OCI-LY3 (cell line): ENCODE results near the gene TNS3.

Experiments used
- H2AFZ ChIP-seq: fragments of 200-600, 300-600 bp; shearing (Covaris generic); 2 replicates; pipeline ENCODE4 v1.6.0; 2014; ENCODE audit warnings: antibody characterized with exemption, low read depth, low read length
- H3K27ac ChIP-seq: fragments of 200-600, 300-600 bp; sonication (generic); 2 replicates; pipeline ENCODE4 v1.5.1; 2014; ENCODE audit warnings: mild to moderate bottlenecking, low read length, moderate library complexity, mixed read lengths
- H3K27me3 ChIP-seq: fragments of 200-600, 300-600 bp; sonication (generic); 2 replicates; pipeline ENCODE4 v1.6.1; 2014; ENCODE audit warnings: low read depth, low read length, mixed read lengths
- H3K36me3 ChIP-seq: fragments of 200-600, 300-600 bp; sonication (generic); replicated peaks from 2 replicates; pipeline ENCODE3; 2014; ENCODE audit warnings: low read depth, low read length, mixed read lengths
- H3K4me1 ChIP-seq: fragments of 300-600, 200-600 bp; sonication (generic); 2 replicates; pipeline ENCODE4 v1.6.1; 2014; ENCODE audit warnings: low read length, mixed read lengths
- H3K4me2 ChIP-seq: fragments of 200-600, 300-600 bp; sonication (generic); 2 replicates; pipeline ENCODE4 v1.6.1; 2014; ENCODE audit warnings: low read length, mixed read lengths
- H3K4me3 ChIP-seq: fragments of 300-600, 200-600 bp; sonication (generic); 2 replicates; pipeline ENCODE4 v1.5.1; 2014; ENCODE audit warnings: antibody characterized with exemption, mild to moderate bottlenecking, low read length, moderate library complexity
- H3K79me2 ChIP-seq: fragments of 300-600, 200-600 bp; shearing (Covaris generic); 2 replicates; pipeline ENCODE4 v1.6.1; 2014; ENCODE audit warnings: mild to moderate bottlenecking, low read length, mixed read lengths
- H3K9ac ChIP-seq: fragments of 300-600, 200-600 bp; shearing (Covaris generic); 2 replicates; pipeline ENCODE4 v1.6.0; 2014; ENCODE audit warnings: mild to moderate bottlenecking, low read length, moderate library complexity
- H3K9me3 ChIP-seq: fragments of 200-600, 300-600 bp; shearing (Covaris generic); 2 replicates; pipeline ENCODE4 v1.6.1; 2014; ENCODE audit warnings: low read length, mixed read lengths; ENCODE audit not compliant: insufficient read depth
- H4K20me1 ChIP-seq: fragments of 200-600, 300-600 bp; sonication (generic); 2 replicates; pipeline ENCODE4 v1.6.1; 2016; ENCODE audit warnings: low read length, mixed read lengths; ENCODE audit not compliant: insufficient read depth
- EZH2phosphoT487 ChIP-seq: fragments of 200-600 bp; shearing (Covaris generic); IDR thresholded peaks from 2 replicates; pipeline ENCODE4 v1.6.1; 2018; ENCODE audit warnings: antibody characterized with exemption, mixed run types, low read depth
- TF ChIP-seq, protein P1 (sequence below): fragments of 200-600, 300-600 bp; sonication (generic); IDR thresholded peaks from 2 replicates; pipeline ENCODE4 v1.5.1; 2014; ENCODE audit warnings: antibody characterized with exemption, low read length, low read depth

Gene TNS3

DNA sequence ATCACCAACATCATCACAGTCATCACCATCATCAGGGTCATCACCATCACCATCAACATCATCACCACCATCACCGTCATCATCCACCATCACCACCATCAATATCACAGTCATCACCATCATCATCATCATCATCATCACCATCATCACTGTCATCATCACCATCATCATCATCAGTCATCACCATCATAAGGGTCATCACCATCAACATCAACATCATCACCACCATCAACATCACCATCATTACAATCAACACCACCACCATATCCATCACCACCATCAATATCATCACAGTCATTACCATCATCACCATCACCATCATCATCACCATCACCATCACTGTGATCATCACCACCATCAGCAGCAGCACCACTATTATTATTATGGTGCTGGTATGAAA, 218.9 kb downstream of the TNS3 start:
- Histone ChIP-seq H4K20me1 (0 out of 2 replicates have a peak, but pooled peaks cover 3% of the 10 kb centered on the region), H3K79me2 (0 out of 2 replicates have a peak, but pooled peaks cover 4% of the 10 kb centered on the region), H3K27me3 (no peaks in the 10 kb centered on the region), H3K27ac (no peak overlapping the region), H3K36me3 (no peaks in the 10 kb centered on the region), H2AFZ (no peak overlapping the region), H3K4me2 (no peak overlapping the region), H3K9me3 (no peaks in the 10 kb centered on the region), H3K9ac (no peak overlapping the region), H3K4me3 (no peak overlapping the region), H3K4me1 (no peaks in the 10 kb centered on the region)
- TF ChIP-seq, protein P1, sequence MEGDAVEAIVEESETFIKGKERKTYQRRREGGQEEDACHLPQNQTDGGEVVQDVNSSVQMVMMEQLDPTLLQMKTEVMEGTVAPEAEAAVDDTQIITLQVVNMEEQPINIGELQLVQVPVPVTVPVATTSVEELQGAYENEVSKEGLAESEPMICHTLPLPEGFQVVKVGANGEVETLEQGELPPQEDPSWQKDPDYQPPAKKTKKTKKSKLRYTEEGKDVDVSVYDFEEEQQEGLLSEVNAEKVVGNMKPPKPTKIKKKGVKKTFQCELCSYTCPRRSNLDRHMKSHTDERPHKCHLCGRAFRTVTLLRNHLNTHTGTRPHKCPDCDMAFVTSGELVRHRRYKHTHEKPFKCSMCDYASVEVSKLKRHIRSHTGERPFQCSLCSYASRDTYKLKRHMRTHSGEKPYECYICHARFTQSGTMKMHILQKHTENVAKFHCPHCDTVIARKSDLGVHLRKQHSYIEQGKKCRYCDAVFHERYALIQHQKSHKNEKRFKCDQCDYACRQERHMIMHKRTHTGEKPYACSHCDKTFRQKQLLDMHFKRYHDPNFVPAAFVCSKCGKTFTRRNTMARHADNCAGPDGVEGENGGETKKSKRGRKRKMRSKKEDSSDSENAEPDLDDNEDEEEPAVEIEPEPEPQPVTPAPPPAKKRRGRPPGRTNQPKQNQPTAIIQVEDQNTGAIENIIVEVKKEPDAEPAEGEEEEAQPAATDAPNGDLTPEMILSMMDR, result no peak
- TF ChIP-seq EZH2phosphoT487, result no peak

DNA sequence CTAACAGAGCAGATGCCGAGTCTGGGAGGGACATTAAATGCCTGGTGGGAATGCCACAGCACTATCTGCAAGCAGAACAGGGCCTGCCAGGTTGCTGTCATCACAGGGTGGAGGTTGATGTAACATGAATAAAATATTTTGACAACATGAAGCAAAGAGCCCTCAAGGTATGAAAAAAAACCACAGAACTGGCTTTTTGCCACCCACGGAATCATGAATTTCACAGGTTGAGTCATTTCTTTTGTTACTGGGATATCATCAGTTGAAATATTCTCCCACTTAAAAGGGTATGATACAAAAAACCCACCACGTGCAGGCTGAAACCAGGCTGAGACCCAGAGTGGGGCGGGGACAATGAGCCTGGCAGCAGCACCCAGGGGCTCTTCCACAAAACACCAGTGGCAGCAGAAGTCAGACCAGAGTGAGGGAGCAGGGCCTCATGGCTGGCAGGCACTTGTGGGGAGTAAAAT, 220.1 kb downstream of the TNS3 start:
- Histone ChIP-seq H2AFZ (no peak overlapping the region), H3K36me3 (no peaks in the 10 kb centered on the region), H3K9me3 (no peaks in the 10 kb centered on the region), H3K27me3 (no peaks in the 10 kb centered on the region), H3K4me2 (no peak overlapping the region), H3K9ac (no peak overlapping the region), H3K4me1 (no peaks in the 10 kb centered on the region), H3K27ac (no peak overlapping the region), H3K79me2 (0 out of 2 replicates have a peak, but pooled peaks cover 4% of the 10 kb centered on the region), H3K4me3 (no peak overlapping the region), H4K20me1 (0 out of 2 replicates have a peak, but pooled peaks cover 3% of the 10 kb centered on the region)
- no peak for TF ChIP-seq EZH2phosphoT487
- TF ChIP-seq, protein P1, result no peak

DNA sequence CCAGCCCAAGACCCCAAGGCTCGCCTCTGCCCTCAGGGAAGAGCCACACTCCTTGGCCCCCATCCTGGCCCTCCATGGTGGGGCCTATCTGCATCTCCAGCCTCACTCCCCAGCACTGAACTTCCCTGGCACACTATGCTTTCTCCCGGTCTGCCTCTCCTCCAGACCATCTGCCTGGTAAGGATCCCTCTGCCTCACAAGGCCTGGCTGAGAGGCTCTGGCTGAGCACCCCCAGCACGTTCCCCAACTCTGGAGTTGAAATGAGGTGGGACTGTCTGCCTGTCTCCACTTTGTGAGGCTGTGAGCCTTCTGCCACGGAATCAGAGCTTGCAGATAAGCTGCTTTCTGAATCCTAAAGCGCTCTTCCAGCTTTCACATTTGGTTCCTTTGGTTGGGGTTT, 220.7 kb downstream of the TNS3 start:
- Histone ChIP-seq H3K27me3 (no peaks in the 10 kb centered on the region), H3K4me2 (no peak overlapping the region), H3K9ac (no peak overlapping the region), H3K4me3 (no peak overlapping the region), H3K9me3 (no peaks in the 10 kb centered on the region), H2AFZ (no peak overlapping the region), H4K20me1 (0 out of 2 replicates have a peak, but pooled peaks cover 3% of the 10 kb centered on the region), H3K36me3 (no peaks in the 10 kb centered on the region), H3K4me1 (no peaks in the 10 kb centered on the region), H3K27ac (no peak overlapping the region), H3K79me2 (0 out of 2 replicates have a peak, but pooled peaks cover 4% of the 10 kb centered on the region)
- TF ChIP-seq EZH2phosphoT487, result no peak
- TF ChIP-seq, protein P1, result no peak

DNA sequence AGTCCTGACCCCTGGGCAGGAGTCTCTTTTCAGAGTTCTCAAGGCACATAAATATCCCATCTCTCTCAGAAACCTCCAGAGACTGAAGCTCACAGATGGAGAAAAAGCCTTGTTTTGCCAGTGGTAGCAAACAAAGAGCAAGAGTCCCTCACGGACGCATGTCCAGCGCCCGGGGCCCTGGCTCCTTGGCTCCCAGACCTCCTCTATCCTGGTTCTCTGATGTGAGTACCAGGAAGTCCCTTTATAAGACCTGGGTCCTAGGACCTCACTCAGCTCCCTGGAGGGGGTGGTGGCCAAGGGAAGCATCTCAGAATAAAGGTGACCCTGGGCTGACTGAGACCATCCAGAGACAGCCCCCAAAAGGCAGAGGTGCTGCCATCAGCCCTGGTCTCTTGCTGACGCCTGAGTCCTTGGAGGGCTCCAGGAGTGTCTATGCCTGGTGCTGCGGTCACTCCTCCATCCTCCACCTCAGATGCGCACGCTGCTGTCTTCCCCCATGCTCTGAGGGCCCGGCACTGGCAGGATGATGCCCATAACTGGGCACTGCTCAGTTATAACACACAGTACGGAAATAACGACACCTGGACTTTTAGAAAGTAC, 221.5 kb downstream of the TNS3 start:
- Histone ChIP-seq H4K20me1 (0 out of 2 replicates have a peak, but pooled peaks cover 3% of the 10 kb centered on the region), H3K79me2 (0 out of 2 replicates have a peak, but pooled peaks cover 4% of the 10 kb centered on the region)
- TF ChIP-seq, protein P1, result no peak
- TF ChIP-seq EZH2phosphoT487, result no peak

More for the DNA sequence above, 221.5 kb downstream of the TNS3 start:
- H2AFZ ChIP-seq, result no peak overlapping the region
- H3K4me3 ChIP-seq, result no peak overlapping the region
- no peaks in the 10 kb centered on the region for H3K36me3 ChIP-seq
- no peaks in the 10 kb centered on the region for H3K27me3 ChIP-seq
- H3K27ac ChIP-seq, result no peak overlapping the region
- no peaks in the 10 kb centered on the region for H3K9me3 ChIP-seq
- no peak overlapping the region for H3K4me2 ChIP-seq
- H3K9ac ChIP-seq, result no peak overlapping the region
- H3K4me1 ChIP-seq, result no peaks in the 10 kb centered on the region
